ENCODE results near the gene ATG3. TPM values are rescaled to one million over a fixed set of nuclear protein-coding genes. Genes with fewer than 3 reads are reported as not detected.

ATG3 gene
- total RNA-seq, 6 experiments from 2014 or later: 19.9 to 57.8 (median 27.1) TPM

- TF ChIP-seq POLR2A (IDR thresholded peaks at IDR 0.05): no peak
- TF ChIP-seq CTCF (IDR thresholded peaks at IDR 0.05): no peak
- peaks cover 0 to 31% (median 8%) of the 10 kb centered on the region in 4 donors for H3K36me3 ChIP-seq
- no peak overlapping the region for H3K27ac ChIP-seq
- H3K4me1 ChIP-seq: peaks cover 0 to 11% (median 0%) of the 10 kb centered on the region in 4 donors
- H3K27me3 ChIP-seq: no peaks in the 10 kb centered on the region
- WGBS (ENCODE audit: insufficient coverage, low coverage, low lambda C conversion rate, missing lambda C conversion rate): 25% methylated on average over 1 of the region's 1 CpG
- DNase-seq (no peak), ATAC-seq (no peak)
- intact Hi-C loops (cut with DNase I): no loop called here
- no peaks in the 10 kb centered on the region for H3K9me3 ChIP-seq
- no peak overlapping the region for H3K4me3 ChIP-seq
Measured at GRCh38 chr3:112550859-112551258, 10.9 kb downstream of the ATG3 start.

- H3K4me3 ChIP-seq: no peak overlapping the region
- H3K36me3 ChIP-seq: peaks cover 0 to 42% (median 10%) of the 10 kb centered on the region in 4 donors
- H3K27ac ChIP-seq: no peak overlapping the region
- no peak for TF ChIP-seq CTCF (IDR thresholded peaks at IDR 0.05)
- no peak for TF ChIP-seq POLR2A (IDR thresholded peaks at IDR 0.05)
- no peaks in the 10 kb centered on the region for H3K4me1 ChIP-seq
- intact Hi-C loops (cut with DNase I): no loop called here
- no peaks in the 10 kb centered on the region for H3K9me3 ChIP-seq
- H3K27me3 ChIP-seq: no peaks in the 10 kb centered on the region
- ATAC-seq (no peak), DNase-seq (no peak)
- WGBS (ENCODE audit: insufficient coverage, low coverage, low lambda C conversion rate, missing lambda C conversion rate): 91% methylated on average over 5 of the region's 5 CpGs
Measured at GRCh38 chr3:112546216-112546759, 15.5 kb downstream of the ATG3 start.

- TF ChIP-seq CTCF (IDR thresholded peaks at IDR 0.05) (no peak), POLR2A (IDR thresholded peaks at IDR 0.05) (no peak)
- 91% methylated on average over 1 of the region's 1 CpG for WGBS (ENCODE audit: insufficient coverage, low coverage, low lambda C conversion rate, missing lambda C conversion rate)
- ATAC-seq (no peak), DNase-seq (no peak)
- intact Hi-C loops (cut with DNase I): no loop called here
- Histone ChIP-seq H3K27me3 (no peaks in the 10 kb centered on the region), H3K36me3 (peaks cover 0 to 35% (median 11%) of the 10 kb centered on the region in 4 donors), H3K4me1 (no peaks in the 10 kb centered on the region), H3K27ac (no peak overlapping the region), H3K4me3 (no peak overlapping the region), H3K9me3 (no peaks in the 10 kb centered on the region)
Measured at GRCh38 chr3:112539825-112540650, 21.7 kb downstream of the ATG3 start.

GRCh38 chr3:112531358-112531781, 30.4 kb downstream of the ATG3 start:
- no peak overlapping the region for H3K27ac ChIP-seq
- intact Hi-C loops (cut with DNase I): no loop called here
- no peaks in the 10 kb centered on the region for H3K27me3 ChIP-seq
- TF ChIP-seq CTCF (IDR thresholded peaks at IDR 0.05) (peak; percentile 39 to 53 (median 51)), POLR2A (IDR thresholded peaks at IDR 0.05) (no peak)
- ATAC-seq: peak in 3 of 4 donors; percentile 26 to 53 (median 36)
- H3K36me3 ChIP-seq: peaks cover 0 to 61% (median 15%) of the 10 kb centered on the region in 4 donors
- WGBS (ENCODE audit: insufficient coverage, low coverage, low lambda C conversion rate, missing lambda C conversion rate): 0% methylated on average over 1 of the region's 1 CpG
- H3K4me3 ChIP-seq: no peak overlapping the region
- DNase-seq: no peak
- no peaks in the 10 kb centered on the region for H3K9me3 ChIP-seq
- H3K4me1 ChIP-seq: no peaks in the 10 kb centered on the region
